Cardiac muscle cell (in vitro differentiated cells and primary cell): ENCODE results near the gene SGCE. TPM values are rescaled to one million over a fixed set of nuclear protein-coding genes. Genes with fewer than 3 reads are reported as not detected.

ENCODE experiments used
- DNase-seq, 2 donors: peaks; one replicate each; pipeline versions ENCODE4 v3.0.0 to v3.0.0-alpha.2; 2010 to 2017; ENCODE audit warnings: low read depth in 1 of 2, low spot score in 1 of 2
- H3K27ac ChIP-seq: fragments of 200-600 bp; sonication (generic); 2 replicates; pipeline ENCODE4 v1.5.1; 2016
- H3K27me3 ChIP-seq: fragments of 200-600 bp; sonication (generic); 2 replicates; pipeline ENCODE4 v1.6.0; 2016; ENCODE audit warnings: control low read depth
- H3K36me3 ChIP-seq: fragments of 200-600 bp; sonication (generic); 2 replicates; pipeline ENCODE4 v1.5.1; 2016; ENCODE audit warnings: control low read depth
- H3K4me1 ChIP-seq: fragments of 200-600 bp; sonication (generic); 2 replicates; pipeline ENCODE4 v1.8.1; 2017; ENCODE audit warnings: low read depth, mild to moderate bottlenecking, mixed run types
- H3K4me3 ChIP-seq: fragments of 200-600 bp; sonication (generic); 2 replicates; pipeline ENCODE4 v1.5.1; 2016; ENCODE audit warnings: mild to moderate bottlenecking
- H3K9me3 ChIP-seq: fragments of 200-600 bp; sonication (generic); 2 replicates; pipeline ENCODE4 v1.5.1; 2017; ENCODE audit warnings: low read depth, mild to moderate bottlenecking, control low read depth
- polyA plus RNA-seq: library from polyadenylated mRNA; unstranded; fragments of >200 nt; fragmentation: Nextera tagmentation; extraction: Ambion mirVana; gene quantifications from 2 replicates; pipeline ENCODE4 v1.2.1, GENCODE V29; 2016
- total RNA-seq: library from RNA; depleted of rRNA; stranded (reverse); fragments of >200 nt; gene quantifications from 2 replicates; pipeline ENCODE4 v1.2.3, GENCODE V29; 2016
- TF ChIP-seq, protein P1 (sequence below): IDR thresholded peaks from 2 replicates; pipeline ENCODE4 v1.5.1; 2012; ENCODE audit warnings: low read depth, mild to moderate bottlenecking, low read length

The SGCE gene
- total and polyA plus RNA-seq, 2 experiments from 2014 or later: 48.8 to 65.0 TPM

DNA sequence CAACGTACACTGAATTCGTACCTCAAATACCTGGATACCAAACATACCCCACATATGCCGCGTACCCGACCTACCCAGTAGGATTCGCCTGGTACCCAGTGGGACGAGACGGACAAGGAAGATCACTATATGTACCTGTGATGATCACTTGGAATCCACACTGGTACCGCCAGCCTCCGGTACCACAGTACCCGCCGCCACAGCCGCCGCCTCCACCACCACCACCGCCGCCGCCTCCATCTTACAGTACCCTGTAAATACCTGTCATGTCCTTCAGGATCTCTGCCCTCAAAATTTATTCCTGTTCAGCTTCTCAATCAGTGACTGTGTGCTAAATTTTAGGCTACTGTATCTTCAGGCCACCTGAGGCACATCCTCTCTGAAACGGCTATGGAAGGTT, 9.5 kb upstream of the SGCE start:
- H3K4me3 ChIP-seq: no peak overlapping the region
- no peaks in the 10 kb centered on the region for H3K27me3 ChIP-seq
- no peaks in the 10 kb centered on the region for H3K9me3 ChIP-seq
- DNase-seq: no peak
- no peaks in the 10 kb centered on the region for H3K4me1 ChIP-seq
- peaks cover 3% of the 10 kb centered on the region for H3K36me3 ChIP-seq
- H3K27ac ChIP-seq: no peak overlapping the region
- TF ChIP-seq, protein P1, sequence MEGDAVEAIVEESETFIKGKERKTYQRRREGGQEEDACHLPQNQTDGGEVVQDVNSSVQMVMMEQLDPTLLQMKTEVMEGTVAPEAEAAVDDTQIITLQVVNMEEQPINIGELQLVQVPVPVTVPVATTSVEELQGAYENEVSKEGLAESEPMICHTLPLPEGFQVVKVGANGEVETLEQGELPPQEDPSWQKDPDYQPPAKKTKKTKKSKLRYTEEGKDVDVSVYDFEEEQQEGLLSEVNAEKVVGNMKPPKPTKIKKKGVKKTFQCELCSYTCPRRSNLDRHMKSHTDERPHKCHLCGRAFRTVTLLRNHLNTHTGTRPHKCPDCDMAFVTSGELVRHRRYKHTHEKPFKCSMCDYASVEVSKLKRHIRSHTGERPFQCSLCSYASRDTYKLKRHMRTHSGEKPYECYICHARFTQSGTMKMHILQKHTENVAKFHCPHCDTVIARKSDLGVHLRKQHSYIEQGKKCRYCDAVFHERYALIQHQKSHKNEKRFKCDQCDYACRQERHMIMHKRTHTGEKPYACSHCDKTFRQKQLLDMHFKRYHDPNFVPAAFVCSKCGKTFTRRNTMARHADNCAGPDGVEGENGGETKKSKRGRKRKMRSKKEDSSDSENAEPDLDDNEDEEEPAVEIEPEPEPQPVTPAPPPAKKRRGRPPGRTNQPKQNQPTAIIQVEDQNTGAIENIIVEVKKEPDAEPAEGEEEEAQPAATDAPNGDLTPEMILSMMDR: no peak

DNA sequence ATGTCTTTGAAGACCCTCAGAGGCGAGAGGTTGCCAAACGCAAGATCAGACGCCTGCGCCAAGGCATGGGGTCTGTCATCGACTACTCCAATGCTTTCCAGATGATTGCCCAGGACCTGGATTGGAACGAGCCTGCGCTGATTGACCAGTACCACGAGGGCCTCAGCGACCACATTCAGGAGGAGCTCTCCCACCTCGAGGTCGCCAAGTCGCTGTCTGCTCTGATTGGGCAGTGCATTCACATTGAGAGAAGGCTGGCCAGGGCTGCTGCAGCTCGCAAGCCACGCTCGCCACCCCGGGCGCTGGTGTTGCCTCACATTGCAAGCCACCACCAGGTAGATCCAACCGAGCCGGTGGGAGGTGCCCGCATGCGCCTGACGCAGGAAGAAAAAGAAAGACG, 8.1 kb upstream of the SGCE start:
- TF ChIP-seq, protein P1: no peak
- DNase-seq: no peak

DNA sequence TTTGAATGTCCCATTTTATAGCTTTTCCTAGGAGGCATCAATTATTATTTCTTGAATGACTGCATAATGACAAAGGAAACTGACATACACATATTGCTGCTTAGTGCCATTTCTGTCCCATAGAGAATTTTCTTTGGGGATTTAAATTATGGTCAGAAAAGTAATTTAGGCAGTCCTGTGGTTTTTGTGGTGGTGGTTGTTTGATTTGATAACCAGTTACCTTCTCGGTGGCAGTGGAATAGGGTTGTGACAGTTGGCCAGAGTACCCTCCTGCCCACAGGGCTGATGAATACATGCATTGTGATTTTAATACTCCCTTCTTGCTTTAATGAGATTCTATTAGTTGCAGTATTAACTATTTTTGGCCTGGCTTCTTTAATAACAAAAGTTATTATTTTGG, 6.6 kb upstream of the SGCE start:
- Histone ChIP-seq H3K36me3 (peaks cover 2% of the 10 kb centered on the region), H3K4me1 (no peaks in the 10 kb centered on the region), H3K27ac (no peak overlapping the region), H3K9me3 (no peaks in the 10 kb centered on the region), H3K27me3 (no peaks in the 10 kb centered on the region), H3K4me3 (no peak overlapping the region)
- no peak for DNase-seq
- TF ChIP-seq, protein P1: no peak

More for the DNA sequence above, 8.1 kb upstream of the SGCE start:
- H3K27ac ChIP-seq: no peak overlapping the region
- H3K4me3 ChIP-seq: no peak overlapping the region
- H3K9me3 ChIP-seq: no peaks in the 10 kb centered on the region
- no peaks in the 10 kb centered on the region for H3K4me1 ChIP-seq
- peaks cover 3% of the 10 kb centered on the region for H3K36me3 ChIP-seq
- no peaks in the 10 kb centered on the region for H3K27me3 ChIP-seq

DNA sequence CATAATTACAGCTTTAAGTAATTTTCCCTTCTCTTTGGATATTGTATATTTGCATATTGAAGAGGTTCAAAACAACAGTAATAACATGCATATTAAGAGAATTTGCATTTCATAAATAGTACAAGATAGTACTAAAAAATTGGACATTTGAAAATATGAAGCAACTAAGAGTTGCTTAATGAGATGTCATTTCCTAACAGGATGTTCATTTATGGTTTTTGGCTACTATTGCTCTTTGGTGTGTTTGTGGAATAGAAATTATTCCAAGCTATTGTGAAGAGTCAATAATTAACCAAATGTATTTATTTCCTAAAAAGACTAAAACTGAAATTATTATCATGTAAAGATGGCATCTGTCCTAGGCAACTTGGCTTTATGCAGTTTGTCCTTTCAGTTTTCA, 4.1 kb upstream of the SGCE start:
- no peaks in the 10 kb centered on the region for H3K9me3 ChIP-seq
- no peaks in the 10 kb centered on the region for H3K36me3 ChIP-seq
- no peaks in the 10 kb centered on the region for H3K4me1 ChIP-seq
- peak in 1 of 2 donors; percentile 30 for DNase-seq
- peak overlapping the region; percentile 25 for H3K27ac ChIP-seq
- TF ChIP-seq, protein P1: no peak
- H3K4me3 ChIP-seq: no peak overlapping the region
- no peaks in the 10 kb centered on the region for H3K27me3 ChIP-seq

DNA sequence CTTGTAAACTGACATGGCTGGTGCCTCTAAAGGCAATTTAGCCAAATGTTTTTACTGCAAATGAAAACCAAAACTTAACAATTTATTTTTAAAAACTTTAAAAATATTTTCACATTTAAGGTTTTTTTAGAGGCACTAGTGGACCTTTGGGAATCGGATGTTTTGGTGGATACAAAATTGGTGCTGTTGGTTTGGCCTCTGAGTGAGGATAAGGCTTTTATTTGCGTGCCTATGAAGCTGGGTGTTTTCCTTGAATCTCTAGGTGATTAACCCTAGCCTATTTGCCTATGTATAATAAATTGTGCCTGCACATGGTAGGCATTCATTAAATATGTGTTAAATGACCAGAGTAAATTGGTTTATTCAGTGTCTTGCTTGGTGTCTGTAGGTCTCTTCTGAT, 2.9 kb upstream of the SGCE start:
- no peaks in the 10 kb centered on the region for H3K9me3 ChIP-seq
- peaks cover 12% of the 10 kb centered on the region for H3K27me3 ChIP-seq
- no peak overlapping the region for H3K27ac ChIP-seq
- H3K4me1 ChIP-seq: peaks cover 3% of the 10 kb centered on the region
- no peaks in the 10 kb centered on the region for H3K36me3 ChIP-seq
- DNase-seq: no peak
- H3K4me3 ChIP-seq: peak overlapping the region; percentile 14
- TF ChIP-seq, protein P1: no peak
